Keratinocyte (primary cell): ENCODE measurements around the gene OR2AT4. TPM values are rescaled to one million over a fixed set of nuclear protein-coding genes. Genes with fewer than 3 reads are reported as not detected.
"Not testable (repeated sequence)": the region's sequence is repeated elsewhere in the genome, so short reads cannot be mapped to it uniquely, and the experiment has no call there.

ENCODE experiments used
- DNase-seq: peaks from one replicate; pipeline ENCODE4 v3.0.0-alpha.2; 2011; ENCODE audit warnings: low read depth, missing footprints, low spot score
- FAIRE-seq: peaks from 2 replicates; lab custom pipeline; 2011; peaks lifted over from hg19 to GRCh38; lab: Jason Lieb, UNC
- H2AFZ ChIP-seq: 2 replicates; pipeline ENCODE4 v1.6.0; 2012; ENCODE audit warnings: low read length, control low read depth, inconsistent platforms; ENCODE audit not compliant: control insufficient read depth
- H3K27ac ChIP-seq: 2 replicates; pipeline ENCODE4 v1.5.1; 2011; ENCODE audit warnings: low read length; ENCODE audit not compliant: control insufficient read depth, insufficient read depth
- H3K27me3 ChIP-seq: 3 replicates; pipeline ENCODE4 v1.6.0; 2011; ENCODE audit warnings: low read length; ENCODE audit not compliant: control insufficient read depth, insufficient read depth; ENCODE audit errors: extremely low read depth
- H3K36me3 ChIP-seq, 2 experiments: 2 replicates in 1 of 2; 3 replicates in 1 of 2; pipeline ENCODE4 v1.5.1; 2011; ENCODE audit warnings: low read length in 2 of 2, mild to moderate bottlenecking in 1 of 2; ENCODE audit not compliant: control insufficient read depth in 2 of 2, insufficient read depth in 2 of 2; ENCODE audit errors: extremely low read depth in 1 of 2
- H3K4me1 ChIP-seq: 3 replicates; pipeline ENCODE4 v1.5.1; 2011; ENCODE audit warnings: low read length; ENCODE audit not compliant: control insufficient read depth, insufficient read depth; ENCODE audit errors: extremely low read depth
- H3K4me2 ChIP-seq: 3 replicates; pipeline ENCODE4 v1.6.0; 2011; ENCODE audit warnings: low read depth, low read length; ENCODE audit not compliant: control insufficient read depth, insufficient read depth; ENCODE audit errors: extremely low read depth
- H3K4me3 ChIP-seq, 3 experiments: fragments of 200-600 bp in 1 of 3; sonication (generic) in 1 of 3; 2 replicates in 2 of 3; 3 replicates in 1 of 3; pipeline ENCODE4 v1.5.1; 2011 to 2016; ENCODE audit warnings: low read length in 3 of 3, mild to moderate bottlenecking in 3 of 3, control low read depth in 2 of 3, inconsistent platforms in 1 of 3, low read depth in 1 of 3, mixed read lengths in 1 of 3, mixed run types in 1 of 3, moderate library complexity in 1 of 3; ENCODE audit not compliant: control insufficient read depth in 2 of 3, insufficient read depth in 2 of 3; ENCODE audit errors: extremely low read depth in 1 of 3
- H3K79me2 ChIP-seq: 2 replicates; pipeline ENCODE4 v1.6.0; 2012; ENCODE audit warnings: low read length; ENCODE audit not compliant: control insufficient read depth, insufficient read depth
- H3K9ac ChIP-seq: 3 replicates; pipeline ENCODE4 v1.6.0; 2011; ENCODE audit warnings: low read length; ENCODE audit not compliant: control insufficient read depth, insufficient read depth; ENCODE audit errors: extremely low read depth
- H3K9me1 ChIP-seq: 3 replicates; pipeline ENCODE4 v1.6.0; 2011; ENCODE audit warnings: low read length; ENCODE audit not compliant: control insufficient read depth, insufficient read depth; ENCODE audit errors: extremely low read depth
- H3K9me3 ChIP-seq: 2 replicates; pipeline ENCODE4 v1.5.1; 2012; ENCODE audit warnings: low read depth, low read length; ENCODE audit not compliant: control insufficient read depth
- H4K20me1 ChIP-seq: 3 replicates; pipeline ENCODE4 v1.6.0; 2011; ENCODE audit warnings: low read length; ENCODE audit not compliant: control insufficient read depth, insufficient read depth; ENCODE audit errors: extremely low read depth
- EZH2 ChIP-seq: IDR thresholded peaks from one replicate; pipeline ENCODE4 v1.6.1; 2012; ENCODE audit warnings: inconsistent platforms, mild to moderate bottlenecking, low read length, moderate library complexity
- dilution Hi-C: fragments of 300-500 bp; cut with MboI; formaldehyde crosslinking; loops from one replicate; pipeline ENCODE4 v1.7.0; 2020; ENCODE audit warnings: low sequenced_read_pairs; ENCODE audit not compliant: extremely low pct_ligation_motif_present
- polyA plus RNA-seq, 5 experiments: library from polyadenylated mRNA; depleted of rRNA in 3 of 5; stranded (reverse) in 3 of 5; stranded (forward) in 1 of 5; unstranded in 1 of 5; fragments of >200 nt; gene quantifications; 1 replicate in 1 of 5; 2 replicates in 3 of 5; 3 replicates in 1 of 5; pipeline versions ENCODE4 v1.2.1 to v1.2.3, GENCODE V29; 2011 to 2012; ENCODE audit warnings: missing spikeins in 2 of 5, low read depth in 1 of 5, low replicate concordance in 1 of 5
- TF ChIP-seq, protein P1 (sequence below), 3 experiments: IDR thresholded peaks in 1 of 3; conservative IDR thresholded peaks in 1 of 3; optimal IDR thresholded peaks in 1 of 3; 2 replicates in 2 of 3; 3 replicates in 1 of 3; pipeline versions ENCODE3 to v1.5.1; 2011; ENCODE audit warnings: low read length in 3 of 3, mild to moderate bottlenecking in 3 of 3, moderate library complexity in 2 of 3, control low read depth in 1 of 3, inconsistent platforms in 1 of 3; ENCODE audit not compliant: insufficient read depth in 2 of 3; ENCODE audit errors: extremely low read depth in 1 of 3

OR2AT4 gene
- polyA plus RNA-seq, 1 donor (not counting 4 experiments of a cell fraction or from before 2014, with no cell fraction given), result not detected

DNA sequence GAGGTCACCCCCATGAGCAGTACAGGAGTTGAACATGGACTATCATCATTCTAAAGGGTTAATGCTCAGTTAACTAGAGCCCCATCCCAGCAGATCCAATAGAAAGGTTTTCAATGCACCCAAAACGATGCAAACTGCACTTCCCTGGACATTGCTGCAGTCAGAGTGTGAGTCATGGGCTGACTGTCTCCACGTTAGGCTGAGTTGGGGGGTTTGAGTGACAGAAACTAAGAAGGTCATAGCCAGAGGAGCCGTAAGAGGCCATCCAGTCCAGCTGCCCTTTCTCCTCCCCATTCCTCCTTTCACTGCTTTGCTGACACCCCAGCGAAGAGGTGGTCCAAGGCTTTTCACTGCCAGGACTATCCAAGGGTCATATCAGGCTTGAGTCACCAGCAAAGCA is 10.5 kb upstream of the OR2AT4 start:
- no peak overlapping the region for H2AFZ ChIP-seq
- TF ChIP-seq EZH2, result no peak
- TF ChIP-seq, protein P1, sequence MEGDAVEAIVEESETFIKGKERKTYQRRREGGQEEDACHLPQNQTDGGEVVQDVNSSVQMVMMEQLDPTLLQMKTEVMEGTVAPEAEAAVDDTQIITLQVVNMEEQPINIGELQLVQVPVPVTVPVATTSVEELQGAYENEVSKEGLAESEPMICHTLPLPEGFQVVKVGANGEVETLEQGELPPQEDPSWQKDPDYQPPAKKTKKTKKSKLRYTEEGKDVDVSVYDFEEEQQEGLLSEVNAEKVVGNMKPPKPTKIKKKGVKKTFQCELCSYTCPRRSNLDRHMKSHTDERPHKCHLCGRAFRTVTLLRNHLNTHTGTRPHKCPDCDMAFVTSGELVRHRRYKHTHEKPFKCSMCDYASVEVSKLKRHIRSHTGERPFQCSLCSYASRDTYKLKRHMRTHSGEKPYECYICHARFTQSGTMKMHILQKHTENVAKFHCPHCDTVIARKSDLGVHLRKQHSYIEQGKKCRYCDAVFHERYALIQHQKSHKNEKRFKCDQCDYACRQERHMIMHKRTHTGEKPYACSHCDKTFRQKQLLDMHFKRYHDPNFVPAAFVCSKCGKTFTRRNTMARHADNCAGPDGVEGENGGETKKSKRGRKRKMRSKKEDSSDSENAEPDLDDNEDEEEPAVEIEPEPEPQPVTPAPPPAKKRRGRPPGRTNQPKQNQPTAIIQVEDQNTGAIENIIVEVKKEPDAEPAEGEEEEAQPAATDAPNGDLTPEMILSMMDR (optimal IDR thresholded peaks at IDR 0.05 in 1 of 3, IDR thresholded peaks at IDR 0.05 in 1 of 3, conservative IDR thresholded peaks at IDR 0.05 in 1 of 3; ENCODE audit: extremely low read depth in 1 of 3, insufficient read depth in 2 of 3, low read length in 3 of 3), result no peak
- H3K9me1 ChIP-seq, result no peaks in the 10 kb centered on the region
- no peaks in the 10 kb centered on the region for H3K27me3 ChIP-seq
- H4K20me1 ChIP-seq, result no peaks in the 10 kb centered on the region
- H3K9me3 ChIP-seq, result no peaks in the 10 kb centered on the region
- FAIRE-seq (no peak), DNase-seq (no peak)
- dilution Hi-C loops, result no loop called here
- no peak overlapping the region for H3K4me2 ChIP-seq
- H3K4me3 ChIP-seq, result no peak overlapping the region
- H3K4me1 ChIP-seq, result no peaks in the 10 kb centered on the region
- H3K36me3 ChIP-seq, result no peaks in the 10 kb centered on the region
- no peak overlapping the region for H3K9ac ChIP-seq
- no peaks in the 10 kb centered on the region for H3K79me2 ChIP-seq
- H3K27ac ChIP-seq, result no peak overlapping the region

DNA sequence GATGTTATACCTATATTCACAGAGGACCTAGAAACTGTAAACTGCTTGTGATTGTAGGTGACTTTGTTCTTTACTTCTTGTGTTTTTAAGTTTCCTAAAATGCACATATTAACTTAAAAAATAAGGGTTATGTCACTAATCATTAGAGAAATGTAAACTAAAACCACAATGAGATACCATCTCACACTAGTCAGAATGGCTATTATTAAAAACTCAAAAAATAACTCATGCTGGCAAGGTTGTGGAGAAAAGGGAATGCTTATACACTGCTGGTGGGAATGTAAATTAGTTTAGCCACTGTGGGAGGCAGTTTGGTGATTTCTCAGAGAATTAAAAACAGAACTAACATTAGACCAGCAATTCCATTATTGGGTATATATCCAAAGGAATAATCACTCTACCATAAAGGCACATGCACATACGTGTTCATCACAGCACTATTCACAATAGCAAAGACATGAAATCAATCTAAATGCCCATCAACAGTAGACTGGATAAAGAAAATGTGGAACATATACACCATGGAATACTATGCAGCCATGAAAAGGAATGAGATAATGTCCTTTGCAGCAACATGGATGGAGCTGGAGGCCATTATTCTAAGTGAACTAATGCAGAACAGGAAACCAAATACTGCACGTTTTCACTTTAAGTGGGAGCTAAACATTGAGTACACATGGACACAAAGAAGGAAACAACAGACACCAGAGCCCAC is 9.4 kb upstream of the OR2AT4 start:
- H2AFZ ChIP-seq, FAIRE-seq, H3K9ac ChIP-seq, H3K4me1 ChIP-seq, H3K4me3 ChIP-seq, dilution Hi-C loops, H3K9me1 ChIP-seq, H3K27me3 ChIP-seq, H4K20me1 ChIP-seq, H3K27ac ChIP-seq, DNase-seq, H3K9me3 ChIP-seq, H3K4me2 ChIP-seq, H3K79me2 ChIP-seq, H3K36me3 ChIP-seq: not testable (repeated sequence)

DNA sequence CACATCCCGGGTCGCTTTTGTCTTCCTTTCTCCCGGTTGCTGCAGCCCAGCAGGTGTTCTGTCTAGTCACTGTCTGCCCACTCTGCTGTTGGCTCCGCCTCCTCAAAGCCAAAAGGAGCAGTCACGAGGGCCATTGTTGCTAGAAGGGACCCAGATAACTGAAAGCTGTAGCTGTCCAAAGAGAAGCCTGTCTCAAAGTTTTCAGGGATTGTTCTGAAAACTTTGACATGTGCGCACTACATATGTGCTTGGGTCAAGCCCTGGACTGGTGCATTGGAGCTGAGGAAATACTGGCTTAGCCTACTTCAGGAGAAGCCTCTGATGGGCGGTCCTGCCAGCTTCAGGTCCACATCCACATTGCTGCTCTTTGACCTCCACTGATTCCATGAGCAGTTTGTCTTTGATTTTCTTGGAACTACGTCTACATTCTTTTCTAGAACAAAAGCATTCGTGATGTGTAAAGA is 8.8 kb upstream of the OR2AT4 start:
- H2AFZ ChIP-seq, result no peak overlapping the region
- FAIRE-seq, result no peak
- H3K9me3 ChIP-seq, result no peaks in the 10 kb centered on the region
- H4K20me1 ChIP-seq, result no peaks in the 10 kb centered on the region
- H3K27ac ChIP-seq, result no peak overlapping the region
- no peak overlapping the region for H3K4me3 ChIP-seq
- no peaks in the 10 kb centered on the region for H3K79me2 ChIP-seq
- no peaks in the 10 kb centered on the region for H3K36me3 ChIP-seq
- H3K27me3 ChIP-seq, result no peaks in the 10 kb centered on the region
- no peak overlapping the region for H3K4me2 ChIP-seq
- TF ChIP-seq, protein P1 (optimal IDR thresholded peaks at IDR 0.05 in 1 of 3, IDR thresholded peaks at IDR 0.05 in 1 of 3, conservative IDR thresholded peaks at IDR 0.05 in 1 of 3; ENCODE audit: extremely low read depth in 1 of 3, insufficient read depth in 2 of 3, low read length in 3 of 3), result no peak
- no peak for TF ChIP-seq EZH2
- H3K9me1 ChIP-seq, result no peaks in the 10 kb centered on the region
- H3K4me1 ChIP-seq, result no peaks in the 10 kb centered on the region
- H3K9ac ChIP-seq, result no peak overlapping the region
- dilution Hi-C loops, result no loop called here
- no peak for DNase-seq
